Breast epithelium (tissue), 4 donors: ENCODE data around the gene ETV3L. TPM values are rescaled to one million over a fixed set of nuclear protein-coding genes. Genes with fewer than 3 reads are reported as not detected.
A peak's percentile ranks its signal among the peaks of the same experiment; 100 is the strongest.

ENCODE experiments used
- DNase-seq, 2 donors: peaks; one replicate each; pipeline ENCODE4 v3.0.0-alpha.2; 2019; ENCODE audit warnings: low spot score in 2 of 2
- H3K27ac ChIP-seq, 2 donors: fragments of 200-600 bp; sonication (generic) in 1 of 2; one replicate each; pipeline ENCODE4 v1.5.1; 2016 to 2019; ENCODE audit warnings: mild to moderate bottlenecking in 1 of 2
- H3K27me3 ChIP-seq, 2 donors: fragments of 200-600 bp; sonication (generic) in 1 of 2; one replicate each; pipeline versions ENCODE4 v1.5.1 to v1.6.0; 2017 to 2019; ENCODE audit warnings: control low read depth in 1 of 2, mild to moderate bottlenecking in 1 of 2
- H3K36me3 ChIP-seq: fragments of 200-600 bp; one replicate; pipeline ENCODE4 v1.5.1; 2019
- H3K4me1 ChIP-seq, 2 donors: fragments of 200-600 bp; sonication (generic); one replicate each; pipeline ENCODE4 v1.5.1; 2016 to 2019; ENCODE audit warnings: control low read depth in 1 of 2
- H3K4me3 ChIP-seq, 3 donors: fragments of 200-600 bp; sonication (generic); 1 replicate in 2 of 3; 2 replicates in 1 of 3; pipeline ENCODE4 v1.5.1; 2016 to 2019; ENCODE audit warnings: mild to moderate bottlenecking in 3 of 3, moderate library complexity in 2 of 3
- H3K9me3 ChIP-seq, 2 donors: fragments of 200-600 bp; sonication (generic) in 1 of 2; one replicate each; pipeline ENCODE4 v1.5.1; 2016 to 2019; ENCODE audit warnings: control low read depth in 1 of 2
- POLR2A ChIP-seq: fragments of 450-650 bp; IDR thresholded peaks from one replicate; pipeline ENCODE4 v1.6.1; 2016; ENCODE audit warnings: antibody characterized with exemption, mild to moderate bottlenecking, moderate library complexity
- POLR2AphosphoS5 ChIP-seq, 3 donors: sonication (generic); formaldehyde crosslinking; IDR thresholded peaks; one replicate each; pipeline ENCODE4 v1.6.1; 2017; ENCODE audit warnings: antibody characterized with exemption in 3 of 3
- intact Hi-C: fragments of 100-400 bp; cut with DNase I; formaldehyde crosslinking; loops from one replicate; pipeline ENCODE4 v1.15.1; 2023; ENCODE audit warnings: low total_unique reads
- total RNA-seq, 3 donors: library from RNA; depleted of rRNA; stranded (reverse); fragments of >200 nt; gene quantifications; one replicate each; pipeline ENCODE4 v1.1.0, GENCODE V29; 2016
- TF ChIP-seq, protein P1 (sequence below), 3 donors: fragments of 450-650 bp; IDR thresholded peaks; one replicate each; pipeline ENCODE4 v1.5.1; 2016 to 2017; ENCODE audit warnings: antibody characterized with exemption in 3 of 3, mild to moderate bottlenecking in 3 of 3, moderate library complexity in 3 of 3

Gene ETV3L
- total RNA-seq, 3 donors from 2014 or later: not detected

- TF ChIP-seq, protein P1, sequence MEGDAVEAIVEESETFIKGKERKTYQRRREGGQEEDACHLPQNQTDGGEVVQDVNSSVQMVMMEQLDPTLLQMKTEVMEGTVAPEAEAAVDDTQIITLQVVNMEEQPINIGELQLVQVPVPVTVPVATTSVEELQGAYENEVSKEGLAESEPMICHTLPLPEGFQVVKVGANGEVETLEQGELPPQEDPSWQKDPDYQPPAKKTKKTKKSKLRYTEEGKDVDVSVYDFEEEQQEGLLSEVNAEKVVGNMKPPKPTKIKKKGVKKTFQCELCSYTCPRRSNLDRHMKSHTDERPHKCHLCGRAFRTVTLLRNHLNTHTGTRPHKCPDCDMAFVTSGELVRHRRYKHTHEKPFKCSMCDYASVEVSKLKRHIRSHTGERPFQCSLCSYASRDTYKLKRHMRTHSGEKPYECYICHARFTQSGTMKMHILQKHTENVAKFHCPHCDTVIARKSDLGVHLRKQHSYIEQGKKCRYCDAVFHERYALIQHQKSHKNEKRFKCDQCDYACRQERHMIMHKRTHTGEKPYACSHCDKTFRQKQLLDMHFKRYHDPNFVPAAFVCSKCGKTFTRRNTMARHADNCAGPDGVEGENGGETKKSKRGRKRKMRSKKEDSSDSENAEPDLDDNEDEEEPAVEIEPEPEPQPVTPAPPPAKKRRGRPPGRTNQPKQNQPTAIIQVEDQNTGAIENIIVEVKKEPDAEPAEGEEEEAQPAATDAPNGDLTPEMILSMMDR (IDR thresholded peaks at IDR 0.05): peak; percentile 91 to 95 (median 93)
- TF ChIP-seq POLR2A: no peak
- TF ChIP-seq POLR2AphosphoS5 (IDR thresholded peaks at IDR 0.05): peak in 1 of 3 donors; percentile 13
- Histone ChIP-seq H3K27me3 (no peaks in the 10 kb centered on the region), H3K27ac (peak overlapping the region; percentile 48 to 74), H3K36me3 (no peaks in the 10 kb centered on the region), H3K4me3 (no peak overlapping the region), H3K9me3 (no peaks in the 10 kb centered on the region), H3K4me1 (peaks cover 0 to 14% of the 10 kb centered on the region in 2 donors)
- intact Hi-C loops: loop anchor here (5.0 kb wide), 1 partner anchor 57 kb away; no protein-coding TSS in a partner anchor
- peak; percentile 80 to 87 for DNase-seq
Measured at GRCh38 chr1:157090196-157090647, 9.4 kb downstream of the ETV3L start.

DNA sequence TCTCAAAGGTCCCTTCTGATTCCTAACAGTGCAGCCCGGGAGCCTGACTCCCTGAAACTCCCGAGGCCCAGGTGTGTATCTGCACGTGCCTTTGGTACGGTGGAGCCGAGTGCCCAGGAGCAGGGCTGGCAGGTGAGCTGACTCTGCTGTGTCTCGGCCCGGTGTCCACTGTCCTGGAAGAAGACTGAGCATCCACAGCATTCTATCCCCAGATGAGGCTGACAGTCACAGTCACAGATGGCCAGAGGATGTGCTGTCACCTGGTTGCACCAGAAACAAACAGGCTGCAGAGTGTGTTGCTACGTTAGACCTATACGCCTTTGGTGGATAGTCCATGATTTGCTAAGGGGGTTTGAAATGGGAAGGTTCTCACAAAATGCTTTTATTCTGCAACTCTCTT is 9.8 kb downstream of the ETV3L start:
- TF ChIP-seq POLR2A: no peak
- TF ChIP-seq, protein P1 (IDR thresholded peaks at IDR 0.05): no peak
- H3K27me3 ChIP-seq: no peaks in the 10 kb centered on the region
- H3K4me1 ChIP-seq: peaks cover 0 to 14% of the 10 kb centered on the region in 2 donors
- H3K36me3 ChIP-seq: no peaks in the 10 kb centered on the region
- no peak for DNase-seq
- H3K27ac ChIP-seq: peak overlapping the region in 1 of 2 donors; percentile 74
- intact Hi-C loops: loop anchor here (5.0 kb wide), 1 partner anchor 58 kb away; no protein-coding TSS in a partner anchor
- no peak overlapping the region for H3K4me3 ChIP-seq
- H3K9me3 ChIP-seq: no peaks in the 10 kb centered on the region

- TF ChIP-seq POLR2A (no peak), POLR2AphosphoS5 (IDR thresholded peaks at IDR 0.05) (no peak)
- TF ChIP-seq, protein P1 (IDR thresholded peaks at IDR 0.05): no peak
- Histone ChIP-seq H3K9me3 (no peaks in the 10 kb centered on the region), H3K4me3 (no peak overlapping the region), H3K27me3 (no peaks in the 10 kb centered on the region), H3K27ac (no peak overlapping the region), H3K36me3 (no peaks in the 10 kb centered on the region), H3K4me1 (peaks cover 0 to 14% of the 10 kb centered on the region in 2 donors)
- DNase-seq: no peak
- intact Hi-C loops: no loop called here
Measured at GRCh38 chr1:157088607-157089006, 11.0 kb downstream of the ETV3L start.

DNA sequence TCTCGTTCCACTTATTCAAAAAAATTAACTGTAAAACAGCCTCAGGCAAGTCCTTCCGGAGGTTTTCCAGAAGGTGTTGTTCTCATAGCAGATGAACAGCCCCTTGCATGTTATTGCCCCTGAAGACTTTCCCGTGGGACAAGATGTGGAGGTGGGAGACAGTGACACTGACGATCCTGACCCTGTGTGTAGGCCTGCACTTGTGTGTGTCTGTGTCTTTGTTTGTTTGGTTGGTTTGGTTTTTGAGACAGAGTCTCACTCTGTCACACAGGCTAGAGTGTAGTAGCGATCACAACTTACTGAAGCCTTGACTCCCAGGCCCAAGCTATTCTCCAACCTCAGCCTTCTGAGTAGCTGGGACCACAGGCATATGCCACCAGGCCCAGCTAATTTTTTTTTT is 12.6 kb downstream of the ETV3L start:
- H3K4me1 ChIP-seq: peaks cover 0 to 14% of the 10 kb centered on the region in 2 donors
- no peak overlapping the region for H3K27ac ChIP-seq
- no peak for TF ChIP-seq POLR2AphosphoS5 (IDR thresholded peaks at IDR 0.05)
- TF ChIP-seq POLR2A: no peak
- TF ChIP-seq, protein P1 (IDR thresholded peaks at IDR 0.05): no peak
- no peaks in the 10 kb centered on the region for H3K27me3 ChIP-seq
- H3K9me3 ChIP-seq: no peaks in the 10 kb centered on the region
- intact Hi-C loops: no loop called here
- DNase-seq: no peak
- H3K4me3 ChIP-seq: no peak overlapping the region
- no peaks in the 10 kb centered on the region for H3K36me3 ChIP-seq

DNA sequence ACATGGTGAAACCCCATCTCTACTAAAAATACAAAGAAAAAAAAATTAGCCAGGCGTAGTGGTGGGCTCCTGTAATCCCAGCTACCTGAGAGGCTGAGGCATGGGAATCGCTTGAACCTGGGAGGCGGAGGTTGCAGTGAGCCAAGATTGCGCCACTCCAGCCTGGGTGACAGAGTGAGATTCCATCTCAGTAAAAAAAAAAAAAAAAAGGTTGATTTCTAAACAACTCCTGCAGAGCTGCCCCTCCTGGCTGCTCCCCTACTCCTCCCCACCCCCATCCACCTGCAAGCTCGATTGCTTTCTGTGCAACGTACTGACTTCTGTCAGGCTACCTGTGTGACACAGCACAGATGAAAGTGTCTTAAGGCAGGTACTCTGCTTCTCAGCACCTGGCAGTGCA is 13.3 kb downstream of the ETV3L start:
- Histone ChIP-seq H3K4me3 (no peak overlapping the region), H3K4me1 (peaks cover 0 to 14% of the 10 kb centered on the region in 2 donors), H3K36me3 (no peaks in the 10 kb centered on the region), H3K9me3 (no peaks in the 10 kb centered on the region), H3K27ac (no peak overlapping the region), H3K27me3 (no peaks in the 10 kb centered on the region)
- intact Hi-C loops: no loop called here
- TF ChIP-seq POLR2AphosphoS5 (IDR thresholded peaks at IDR 0.05): no peak
- TF ChIP-seq, protein P1 (IDR thresholded peaks at IDR 0.05): no peak
- no peak for TF ChIP-seq POLR2A
- DNase-seq: no peak
